Kidney (tissue), 14 donors: ENCODE results near the gene STRN3. TPM values are rescaled to one million over a fixed set of nuclear protein-coding genes. Genes with fewer than 3 reads are reported as not detected.
A peak's percentile ranks its signal among the peaks of the same experiment; 100 is the strongest.
"Not testable (repeated sequence)": the region's sequence is repeated elsewhere in the genome, so short reads cannot be mapped to it uniquely, and the experiment has no call there.

Experiments used
- DNase-seq, 5 donors: peaks; one replicate each; pipeline ENCODE4 v3.0.0-alpha.2; 2013 to 2020
- FAIRE-seq: peaks from 2 replicates; lab custom pipeline; 2012; peaks lifted over from hg19 to GRCh38; lab: Jason Lieb, UNC
- H3K27ac ChIP-seq, 2 donors: one replicate each; pipeline ENCODE4 v1.7.0; 2013; ENCODE audit warnings: low read depth in 2 of 2, low read length in 2 of 2, inconsistent platforms in 1 of 2
- H3K27me3 ChIP-seq: one replicate; pipeline ENCODE4 v1.7.1; 2013; ENCODE audit warnings: low read length, inconsistent platforms; ENCODE audit not compliant: control insufficient read depth, insufficient read depth
- H3K36me3 ChIP-seq, 3 donors: one replicate each; pipeline versions ENCODE4 v1.7.0 to v1.7.1; 2013; ENCODE audit warnings: low read length in 3 of 3, control low read depth in 1 of 3, inconsistent platforms in 1 of 3; ENCODE audit not compliant: insufficient read depth in 3 of 3, control insufficient read depth in 2 of 3
- H3K4me1 ChIP-seq, 3 donors: one replicate each; pipeline versions ENCODE4 v1.7.0 to v1.7.1; 2013; ENCODE audit warnings: low read length in 3 of 3, inconsistent platforms in 1 of 3, low read depth in 1 of 3; ENCODE audit not compliant: control insufficient read depth in 2 of 3, insufficient read depth in 2 of 3
- H3K4me3 ChIP-seq, 3 donors: one replicate each; pipeline versions ENCODE4 v1.7.0 to v1.8.1; 2013; ENCODE audit warnings: low read length in 3 of 3, control low read depth in 1 of 3, inconsistent platforms in 1 of 3
- H3K9ac ChIP-seq, 3 donors: one replicate each; pipeline versions ENCODE4 v1.7.0 to v1.7.1; 2013; ENCODE audit warnings: low read length in 3 of 3, control low read depth in 1 of 3, inconsistent platforms in 1 of 3
- H3K9me3 ChIP-seq, 3 donors: one replicate each; pipeline versions ENCODE4 v1.7.0 to v1.7.1; 2013; ENCODE audit warnings: low read length in 3 of 3, control low read depth in 1 of 3, inconsistent platforms in 1 of 3; ENCODE audit not compliant: control insufficient read depth in 2 of 3, insufficient read depth in 1 of 3
- CTCF ChIP-seq: IDR thresholded peaks from 3 replicates; pipeline ENCODE4 v1.5.1; 2012; ENCODE audit warnings: mild to moderate bottlenecking, moderate library complexity, borderline replicate concordance; ENCODE audit not compliant: insufficient read depth; ENCODE audit errors: extremely low read depth
- intact Hi-C: fragments of 100-400 bp; cut with DNase I; formaldehyde crosslinking; loops from one replicate; pipeline ENCODE4 v1.11.1; 2022
- polyA plus RNA-seq: library from polyadenylated mRNA; stranded (reverse); fragments of 350-450 nt; fragmentation: Illumina TruSeq; extraction: RNeasy Lipid Tissue Mini Kit (QIAGEN cat#74804); gene quantifications from one replicate; pipeline ENCODE4 v1.2.3, GENCODE V29; 2014; ENCODE audit warnings: low read depth, low replicate concordance; ENCODE audit not compliant: insufficient read depth
- total RNA-seq: library from RNA; stranded (reverse); fragmentation: NEBNext Ultra II Directional; extraction: Animal tissue kit (Norgen Biotek cat#: 25700); gene quantifications from one replicate; pipeline ENCODE4 v1.2.1, GENCODE V29; 2021
- donor health status: control.
- donor health status: control.
- donor health status: control.
- donor health status: control.
- donor health status: control.
- donor health status: DM: yes; HTN: yes; CAD: no.
- donor health status: Normal renal cell carcinoma (clear cell type).

Gene STRN3
- total and polyA plus RNA-seq, 2 donors from 2014 or later = 10.6 to 52.9 TPM

- no peak for DNase-seq
- H3K4me1 ChIP-seq = no peaks in the 10 kb centered on the region
- peaks cover 3 to 18% (median 3%) of the 10 kb centered on the region in 3 donors for H3K36me3 ChIP-seq
- intact Hi-C loops = no loop called here
- no peaks in the 10 kb centered on the region for H3K27me3 ChIP-seq
- FAIRE-seq = peak; percentile 32
- H3K9ac ChIP-seq = no peak overlapping the region
- H3K9me3 ChIP-seq = no peaks in the 10 kb centered on the region
- H3K27ac ChIP-seq = no peak overlapping the region
- no peak overlapping the region for H3K4me3 ChIP-seq
- TF ChIP-seq CTCF = no peak
These were observed 122.7 kb downstream of the STRN3 start for GRCh38 chr14:30903285-30904124.

GRCh38 chr14:30897121-30897520, 129.1 kb downstream of the STRN3 start:
- H3K9ac ChIP-seq, H3K27ac ChIP-seq, intact Hi-C loops, H3K27me3 ChIP-seq, FAIRE-seq, DNase-seq, H3K9me3 ChIP-seq, H3K4me3 ChIP-seq, H3K4me1 ChIP-seq: not testable (repeated sequence)
- peaks cover 3 to 21% (median 7%) of the 10 kb centered on the region in 3 donors for H3K36me3 ChIP-seq

GRCh38 chr14:30896435-30896834, 129.7 kb downstream of the STRN3 start:
- H3K36me3 ChIP-seq = peaks cover 3 to 19% (median 7%) of the 10 kb centered on the region in 3 donors
- H3K9ac ChIP-seq = no peak overlapping the region
- no peak overlapping the region for H3K4me3 ChIP-seq
- no peaks in the 10 kb centered on the region for H3K4me1 ChIP-seq
- no peaks in the 10 kb centered on the region for H3K27me3 ChIP-seq
- no peak for TF ChIP-seq CTCF
- FAIRE-seq = no peak
- no peak overlapping the region for H3K27ac ChIP-seq
- intact Hi-C loops = no loop called here
- DNase-seq = no peak
- H3K9me3 ChIP-seq = no peaks in the 10 kb centered on the region

GRCh38 chr14:30894923-30895515, 131.2 kb downstream of the STRN3 start:
- no peak overlapping the region for H3K27ac ChIP-seq
- H3K4me3 ChIP-seq = no peak overlapping the region
- H3K9ac ChIP-seq = no peak overlapping the region
- no peaks in the 10 kb centered on the region for H3K27me3 ChIP-seq
- intact Hi-C loops = no loop called here
- H3K9me3 ChIP-seq = no peaks in the 10 kb centered on the region
- no peaks in the 10 kb centered on the region for H3K4me1 ChIP-seq
- no peak for DNase-seq
- H3K36me3 ChIP-seq = peaks cover 3 to 17% (median 7%) of the 10 kb centered on the region in 3 donors
- no peak for TF ChIP-seq CTCF
- no peak for FAIRE-seq
